ENCODE measurements around the gene FAM8A1.

Gene FAM8A1

GRCh38 chr6:17629824-17630510, 29.9 kb downstream of the FAM8A1 start:
- Mint-ChIP-seq H3K36me3 (peaks cover 100% of the 10 kb centered on the region), H3K4me3 (no peak overlapping the region), H3K27ac (peak overlapping the region; percentile 85), H3K4me1 (peaks cover 32% of the 10 kb centered on the region), H3K9me3 (no peaks in the 10 kb centered on the region)
- ATAC-seq (no peak), DNase-seq (ENCODE audit: low spot score in 2 of 2) (no peak)

- Mint-ChIP-seq H3K27ac (peak overlapping the region; percentile 85), H3K4me3 (no peak overlapping the region), H3K36me3 (peaks cover 100% of the 10 kb centered on the region), H3K9me3 (no peaks in the 10 kb centered on the region), H3K4me1 (peaks cover 35% of the 10 kb centered on the region)
- no peak for ATAC-seq
- DNase-seq (ENCODE audit: low spot score in 2 of 2), result no peak
These were observed 30.5 kb downstream of the FAM8A1 start for GRCh38 chr6:17630511-17631073.

- DNase-seq (ENCODE audit: low spot score in 2 of 2) (no peak), ATAC-seq (no peak)
- peaks cover 100% of the 10 kb centered on the region for H3K36me3 Mint-ChIP-seq
- peak overlapping the region; percentile 34 for H3K4me3 Mint-ChIP-seq
- no peaks in the 10 kb centered on the region for H3K9me3 Mint-ChIP-seq
- peaks cover 40% of the 10 kb centered on the region for H3K4me1 Mint-ChIP-seq
- peak overlapping the region; percentile 46 for H3K27ac Mint-ChIP-seq
These were observed 32.8 kb downstream of the FAM8A1 start for GRCh38 chr6:17632934-17633333.

GRCh38 chr6:17633465-17634188, 33.5 kb downstream of the FAM8A1 start:
- no peaks in the 10 kb centered on the region for H3K9me3 Mint-ChIP-seq
- peaks cover 100% of the 10 kb centered on the region for H3K36me3 Mint-ChIP-seq
- peaks cover 44% of the 10 kb centered on the region for H3K4me1 Mint-ChIP-seq
- H3K27ac Mint-ChIP-seq, result peak overlapping the region; percentile 46
- DNase-seq (ENCODE audit: low spot score in 2 of 2) (peak; percentile 8 to 64), ATAC-seq (peak; percentile 96)
- peak overlapping the region; percentile 34 for H3K4me3 Mint-ChIP-seq

GRCh38 chr6:17635568-17635967, 35.5 kb downstream of the FAM8A1 start:
- Mint-ChIP-seq H3K36me3 (peaks cover 100% of the 10 kb centered on the region), H3K9me3 (no peaks in the 10 kb centered on the region), H3K4me3 (no peak overlapping the region), H3K27ac (peak overlapping the region; percentile 69), H3K4me1 (peaks cover 34% of the 10 kb centered on the region)
- ATAC-seq, result no peak
- no peak for DNase-seq (ENCODE audit: low spot score in 2 of 2)

GRCh38 chr6:17638212-17638715, 38.2 kb downstream of the FAM8A1 start:
- ATAC-seq (peak; percentile 49), DNase-seq (ENCODE audit: low spot score in 2 of 2) (no peak)
- no peaks in the 10 kb centered on the region for H3K9me3 Mint-ChIP-seq
- H3K36me3 Mint-ChIP-seq, result peaks cover 100% of the 10 kb centered on the region
- H3K4me3 Mint-ChIP-seq, result no peak overlapping the region
- peak overlapping the region; percentile 54 for H3K27ac Mint-ChIP-seq
- peaks cover 25% of the 10 kb centered on the region for H3K4me1 Mint-ChIP-seq

GRCh38 chr6:17640477-17640917, 40.4 kb downstream of the FAM8A1 start:
- Mint-ChIP-seq H3K4me1 (peaks cover 17% of the 10 kb centered on the region), H3K36me3 (peaks cover 100% of the 10 kb centered on the region), H3K9me3 (no peaks in the 10 kb centered on the region), H3K27ac (peak overlapping the region; percentile 58), H3K4me3 (no peak overlapping the region)
- DNase-seq (ENCODE audit: low spot score in 2 of 2) (no peak), ATAC-seq (no peak)

- Mint-ChIP-seq H3K27ac (no peak overlapping the region), H3K36me3 (peaks cover 100% of the 10 kb centered on the region), H3K4me1 (peaks cover 23% of the 10 kb centered on the region), H3K4me3 (no peak overlapping the region), H3K9me3 (no peaks in the 10 kb centered on the region)
- no peak for DNase-seq (ENCODE audit: low spot score in 2 of 2)
- no peak for ATAC-seq
These were observed 48.6 kb downstream of the FAM8A1 start for GRCh38 chr6:17648745-17649144.

GRCh38 chr6:17650656-17651309, 50.7 kb downstream of the FAM8A1 start:
- Mint-ChIP-seq H3K27ac (no peak overlapping the region), H3K36me3 (peaks cover 100% of the 10 kb centered on the region), H3K4me3 (no peak overlapping the region), H3K4me1 (peaks cover 31% of the 10 kb centered on the region), H3K9me3 (no peaks in the 10 kb centered on the region)
- DNase-seq (ENCODE audit: low spot score in 2 of 2), result no peak
- no peak for ATAC-seq

GRCh38 chr6:17653198-17653882, 53.2 kb downstream of the FAM8A1 start:
- Mint-ChIP-seq H3K4me1 (peaks cover 40% of the 10 kb centered on the region), H3K9me3 (no peaks in the 10 kb centered on the region), H3K27ac (peak overlapping the region; percentile 55), H3K4me3 (no peak overlapping the region), H3K36me3 (peaks cover 100% of the 10 kb centered on the region)
- peak; percentile 93 for ATAC-seq
- no peak for DNase-seq (ENCODE audit: low spot score in 2 of 2)

GRCh38 chr6:17656092-17656491, 56.0 kb downstream of the FAM8A1 start:
- no peak overlapping the region for H3K4me3 Mint-ChIP-seq
- H3K9me3 Mint-ChIP-seq, result no peaks in the 10 kb centered on the region
- peaks cover 33% of the 10 kb centered on the region for H3K4me1 Mint-ChIP-seq
- ATAC-seq, result no peak
- H3K36me3 Mint-ChIP-seq, result peaks cover 100% of the 10 kb centered on the region
- peak overlapping the region; percentile 29 for H3K27ac Mint-ChIP-seq
- DNase-seq (ENCODE audit: low spot score in 2 of 2), result no peak

GRCh38 chr6:17656644-17657043, 56.5 kb downstream of the FAM8A1 start:
- ATAC-seq, result no peak
- peak overlapping the region; percentile 29 for H3K27ac Mint-ChIP-seq
- no peak overlapping the region for H3K4me3 Mint-ChIP-seq
- H3K9me3 Mint-ChIP-seq, result no peaks in the 10 kb centered on the region
- peaks cover 100% of the 10 kb centered on the region for H3K36me3 Mint-ChIP-seq
- no peak for DNase-seq (ENCODE audit: low spot score in 2 of 2)
- H3K4me1 Mint-ChIP-seq, result peaks cover 33% of the 10 kb centered on the region
